HepG2 (cell line): ENCODE data around the gene GMPR. TPM values are rescaled to one million over a fixed set of nuclear protein-coding genes. Genes with fewer than 3 reads are reported as not detected.
A peak's percentile ranks its signal among the peaks of the same experiment; 100 is the strongest.

Experiments used
- ATAC-seq: fragments of 200-7000 bp; cut with Tn5 transposase; 3 replicates; pipeline ENCODE4 v1.9.1; 2020; ENCODE audit warnings: mild to moderate bottlenecking, moderate library complexity
- BruUV-seq: library from RNA; stranded (reverse); fragments of 400-500 nt; replicated peaks from 2 replicates; lab custom pipeline; 2021; lab: Mats Ljungman, UMichigan
- CTCF ChIA-PET: fragments of 300-600 bp; formaldehyde crosslinking; extraction: SDS; loops from one replicate; lab custom pipeline; 2021; ENCODE audit warnings: low total read pairs, inconsistent platforms, low intra/inter-chr PET ratio; lab: Yijun Ruan, JAX
- POLR2A ChIA-PET: fragments of 350-600 bp; sonication (Branson Sonifier 250); formaldehyde crosslinking; loops from one replicate; lab custom pipeline; 2020; ENCODE audit warnings: antibody characterized with exemption, inconsistent platforms; lab: Yijun Ruan, JAX
- DNase-seq: peaks from one replicate; pipeline ENCODE4 v3.0.0-alpha.2; 2015; ENCODE audit warnings: low spot score
- FAIRE-seq: peaks from 3 replicates; lab custom pipeline; 2011; peaks lifted over from hg19 to GRCh38; lab: Jason Lieb, UNC
- H2AFZ ChIP-seq: one replicate; pipeline ENCODE4 v1.6.1; 2011; ENCODE audit warnings: low read length, inconsistent platforms
- H3K27ac ChIP-seq: fragments of 300-600 bp; 3 replicates; pipeline ENCODE4 v1.8.0; 2011; ENCODE audit warnings: mixed run types, mild to moderate bottlenecking, mixed read lengths, low read length, inconsistent platforms; ENCODE audit not compliant: insufficient read depth; ENCODE audit errors: extremely low read length
- H3K27me3 ChIP-seq, 2 experiments: fragments of 200-600 bp in 1 of 2; 2 replicates in 1 of 2; 3 replicates in 1 of 2; pipeline versions ENCODE4 v1.6.0 to v1.8.0; 2011; ENCODE audit warnings: low read length in 2 of 2, mild to moderate bottlenecking in 2 of 2, moderate library complexity in 2 of 2, inconsistent platforms in 1 of 2; ENCODE audit not compliant: insufficient read depth in 2 of 2, control insufficient read depth in 1 of 2
- H3K36me3 ChIP-seq, 2 experiments: fragments of 200-600 bp in 1 of 2; replicated peaks in 1 of 2; 2 replicates in 1 of 2; 3 replicates in 1 of 2; pipeline versions ENCODE4 v1.5.1 to v1.8.0; 2011; ENCODE audit warnings: low read length in 2 of 2, inconsistent platforms in 1 of 2; ENCODE audit not compliant: insufficient read depth in 2 of 2, control insufficient read depth in 1 of 2
- H3K4me1 ChIP-seq: 2 replicates; pipeline ENCODE4 v1.5.1; 2012; ENCODE audit warnings: low read length, inconsistent platforms; ENCODE audit not compliant: insufficient read depth
- H3K4me2 ChIP-seq: 2 replicates; pipeline ENCODE4 v1.6.0; 2011; ENCODE audit warnings: low read depth, low read length, inconsistent platforms
- H3K4me3 ChIP-seq, 3 experiments: fragments of 200-600 bp in 1 of 3; sonication (generic), shearing (Covaris generic) in 1 of 3; replicated peaks in 1 of 3; 2 replicates each; pipeline ENCODE4 v1.5.1; 2011 to 2016; ENCODE audit warnings: low read length in 3 of 3, inconsistent platforms in 2 of 3, low read depth in 2 of 3, mild to moderate bottlenecking in 2 of 3, control low read depth in 1 of 3, mixed read lengths in 1 of 3; ENCODE audit not compliant: insufficient read depth in 1 of 3
- H3K79me2 ChIP-seq: one replicate; pipeline ENCODE4 v1.6.1; 2011; ENCODE audit warnings: low read length, inconsistent platforms; ENCODE audit not compliant: insufficient read depth
- H3K9ac ChIP-seq: 2 replicates; pipeline ENCODE4 v1.6.0; 2011; ENCODE audit warnings: mild to moderate bottlenecking, low read depth, low read length, inconsistent platforms; ENCODE audit not compliant: insufficient read depth
- H3K9me3 ChIP-seq: 2 replicates; pipeline ENCODE4 v1.5.1; 2012; ENCODE audit warnings: mild to moderate bottlenecking, low read length
- H4K20me1 ChIP-seq: 2 replicates; pipeline ENCODE4 v1.6.0; 2011; ENCODE audit warnings: inconsistent platforms, mild to moderate bottlenecking, low read length, moderate library complexity; ENCODE audit not compliant: insufficient read depth
- AGO1 ChIP-seq: fragments of 200-400 bp; formaldehyde crosslinking; IDR thresholded peaks from 2 replicates; pipeline ENCODE4 v1.6.1; 2017; ENCODE audit warnings: mild to moderate bottlenecking, low read depth, low read length, moderate library complexity; ENCODE audit not compliant: poor library complexity, severe bottlenecking
- ATF6 ChIP-seq: sonication (generic); formaldehyde crosslinking; conservative IDR thresholded peaks from 2 replicates; pipeline ENCODE4 v1.4.0; 2020; ENCODE audit warnings: missing genetic modification reagents
- CREB1 ChIP-seq, 2 experiments: fragments of 450-650 bp in 1 of 2; IDR thresholded peaks; 2 replicates each; pipeline ENCODE4 v1.6.1; 2016 to 2017; ENCODE audit warnings: control low read depth in 1 of 2, mild to moderate bottlenecking in 1 of 2, missing compliant biosample characterization in 1 of 2, missing genetic modification characterization in 1 of 2
- GRHL1 ChIP-seq: sonication (generic); formaldehyde crosslinking; conservative IDR thresholded peaks from 2 replicates; pipeline ENCODE4 v1.8.0; 2022; ENCODE audit warnings: missing genetic modification reagents
- IRF2 ChIP-seq: IDR thresholded peaks from 2 replicates; pipeline ENCODE4 v1.6.1; 2018; ENCODE audit warnings: missing genetic modification reagents, missing compliant biosample characterization
- KLF12 ChIP-seq: sonication (generic); formaldehyde crosslinking; IDR thresholded peaks from 2 replicates; pipeline ENCODE4 v1.4.0; 2020; ENCODE audit warnings: missing genetic modification reagents, borderline replicate concordance
- REXO4 ChIP-seq: sonication (generic); formaldehyde crosslinking; IDR thresholded peaks from 2 replicates; pipeline ENCODE4 v1.8.0; 2022; ENCODE audit warnings: missing genetic modification reagents, mild to moderate bottlenecking, borderline replicate concordance
- TBX2 ChIP-seq: sonication (generic); formaldehyde crosslinking; IDR thresholded peaks from 2 replicates; pipeline ENCODE4 v1.5.0; 2020; ENCODE audit warnings: missing genetic modification reagents, mild to moderate bottlenecking, borderline replicate concordance
- ZNF292 ChIP-seq: sonication (generic); formaldehyde crosslinking; IDR thresholded peaks from 2 replicates; pipeline ENCODE4 v1.8.1; 2022; ENCODE audit warnings: mild to moderate bottlenecking, low read depth, missing genetic modification reagents, borderline replicate concordance
- ZNF331 ChIP-seq: sonication (generic); formaldehyde crosslinking; IDR thresholded peaks from 2 replicates; pipeline ENCODE4 v1.4.0; 2020; ENCODE audit warnings: missing genetic modification reagents
- ZNF354B ChIP-seq: sonication (generic); formaldehyde crosslinking; IDR thresholded peaks from 2 replicates; pipeline ENCODE4 v1.8.0; 2022; ENCODE audit warnings: mild to moderate bottlenecking, missing genetic modification reagents
- ZNF691 ChIP-seq: sonication (generic); formaldehyde crosslinking; IDR thresholded peaks from 2 replicates; pipeline ENCODE4 v1.4.0; 2020; ENCODE audit warnings: missing genetic modification reagents, low read depth, mild to moderate bottlenecking, borderline replicate concordance
- ZNF777 ChIP-seq: sonication (generic); formaldehyde crosslinking; IDR thresholded peaks from 2 replicates; pipeline ENCODE4 v1.4.0; 2020; ENCODE audit warnings: missing genetic modification reagents
- WGBS: methylation state at CpG from one replicate; pipeline ENCODE4 v1.1.6; 2017; ENCODE audit warnings: low lambda C conversion rate; 5-methylcytosine and 5-hydroxymethylcytosine counted together
- in situ Hi-C: cut with HindIII; loops from 2 replicates; pipeline ENCODE4 v1.10.0; 2017; ENCODE audit warnings: low pct_unique_long_range_greater_than_20kb; ENCODE audit not compliant: extremely low pct_ligation_motif_present
- intact Hi-C: fragments of 100-400 bp; cut with micrococcal nuclease; formaldehyde crosslinking; loops from one replicate; pipeline ENCODE4 v1.10.0; 2022; ENCODE audit not compliant: unreplicated experiment
- polyA plus RNA-seq, 8 experiments: library from polyadenylated mRNA; depleted of rRNA in 3 of 8; stranded (reverse) in 7 of 8; unstranded in 1 of 8; fragments of >200 nt; fragmentation: Illumina TruSeq in 4 of 8; extraction: Trizol in 4 of 8; gene quantifications; 2 replicates each; pipeline versions ENCODE4 v1.2.1 to v1.2.3, GENCODE V29; 2011 to 2016; ENCODE audit warnings: low read depth in 4 of 8, missing spikeins in 1 of 8, mixed read lengths in 1 of 8; ENCODE audit not compliant: insufficient read depth in 1 of 8
- total RNA-seq, 5 experiments: library from RNA; depleted of rRNA; stranded (reverse); fragments of >200 nt; fragmentation: Illumina TruSeq; extraction: Trizol; gene quantifications; 2 replicates each; pipeline ENCODE4 v1.2.3, GENCODE V29; 2016; ENCODE audit warnings: low read depth in 1 of 5

Gene GMPR
- total and polyA plus RNA-seq, 2 of the 13 experiments (the other 11 are each of a cell fraction or from before 2014, with no cell fraction given) = not detected

- TF ChIP-seq ZNF292 (CRISPR knock-in tag) (no peak), REXO4 (CRISPR knock-in tag) (no peak), ZNF354B (no peak)
These were observed 39.0 kb downstream of the GMPR start (continued) for GRCh38 chr6:16277101-16277981.

- no peak for FAIRE-seq
- Histone ChIP-seq H3K9ac (no peak overlapping the region), H3K27me3 (peaks cover 4 to 17% of the 10 kb centered on the region in 2 experiments; a peak in 4 of 5 replicates), H4K20me1 (no peaks in the 10 kb centered on the region)
- ChIA-PET POLR2A (no interaction called here), CTCF (no interaction called here)
- no peak for TF ChIP-seq ZNF777 (CRISPR knock-in tag)
- TF ChIP-seq ZNF331 (CRISPR knock-in tag) = no peak
- TF ChIP-seq CREB1 (IDR thresholded peaks at IDR 0.05) = no peak
- TF ChIP-seq CREB1 (CRISPR knock-in tag; IDR thresholded peaks at IDR 0.05) = no peak
- TF ChIP-seq AGO1 = no peak
- no peak for TF ChIP-seq GRHL1 (CRISPR knock-in tag)
- no peak for TF ChIP-seq ATF6
- TF ChIP-seq IRF2 (CRISPR knock-in tag) = no peak
- TF ChIP-seq TBX2 (CRISPR knock-in tag) = no peak
- TF ChIP-seq KLF12 (CRISPR knock-in tag) = no peak
- no peak for TF ChIP-seq ZNF691 (CRISPR knock-in tag)
- TF ChIP-seq, all 625 proteins: peak for 0
- 22% methylated on average over 9 of the region's 10 CpGs for WGBS
- Histone ChIP-seq H3K4me2 (peak overlapping the region; percentile 6; the same call in 1 of the 2 replicates), H3K4me1 (peaks cover 15% of the 10 kb centered on the region), H3K9me3 (no peaks in the 10 kb centered on the region), H3K79me2 (no peaks in the 10 kb centered on the region), H3K36me3 (no peaks in the 10 kb centered on the region), H3K27ac (no peak overlapping the region), H3K4me3 (no peak overlapping the region), H2AFZ (no peak overlapping the region)
- DNase-seq (no peak), ATAC-seq (peak; percentile 43)
- intact Hi-C loops (no loop called here), in situ Hi-C loops (no loop called here)
- BruUV-seq = no TSS peak
These were observed 39.8 kb downstream of the GMPR start for GRCh38 chr6:16278048-16278724.
